ENCODE results near the gene RNF40. TPM values are rescaled to one million over a fixed set of nuclear protein-coding genes. Genes with fewer than 3 reads are reported as not detected.

RNF40 gene
- total and polyA plus RNA-seq, 2 experiments from 2014 or later, result 70.4 to 75.3 TPM

- H3K36me3 ChIP-seq (replicated peaks; ENCODE audit: insufficient read depth, low read depth), result no peaks in the 10 kb centered on the region
- no peaks in the 10 kb centered on the region for H3K9me3 ChIP-seq (ENCODE audit: low read depth)
- H3K4me1 ChIP-seq (ENCODE audit: insufficient read depth), result peaks cover 17% of the 10 kb centered on the region
- H3K27me3 ChIP-seq, result no peaks in the 10 kb centered on the region
- H3K4me3 ChIP-seq, result no peak overlapping the region
- TF ChIP-seq EZH2 (IDR thresholded peaks at IDR 0.05; ENCODE audit: borderline replicate concordance), result no peak
- H3K4me2 ChIP-seq, result no peak overlapping the region
- 94% methylated on average over 10 of the region's 10 CpGs for WGBS (ENCODE audit: low lambda C conversion rate, missing lambda C conversion rate)
- no peak overlapping the region for H3K27ac ChIP-seq
- no peaks in the 10 kb centered on the region for H4K20me1 ChIP-seq (ENCODE audit: insufficient read depth, poor library complexity, severe bottlenecking)
- H3K79me2 ChIP-seq, result peaks cover 18% of the 10 kb centered on the region
- H3K9me2 ChIP-seq (replicated peaks; ENCODE audit: insufficient read depth), result no peaks in the 10 kb centered on the region
- DNase-seq (ENCODE audit: low spot score), result no peak
- no peak overlapping the region for H2AFZ ChIP-seq
Observed at GRCh38 chr16:30758988-30759491, 3.1 kb upstream of the RNF40 start.

DNA sequence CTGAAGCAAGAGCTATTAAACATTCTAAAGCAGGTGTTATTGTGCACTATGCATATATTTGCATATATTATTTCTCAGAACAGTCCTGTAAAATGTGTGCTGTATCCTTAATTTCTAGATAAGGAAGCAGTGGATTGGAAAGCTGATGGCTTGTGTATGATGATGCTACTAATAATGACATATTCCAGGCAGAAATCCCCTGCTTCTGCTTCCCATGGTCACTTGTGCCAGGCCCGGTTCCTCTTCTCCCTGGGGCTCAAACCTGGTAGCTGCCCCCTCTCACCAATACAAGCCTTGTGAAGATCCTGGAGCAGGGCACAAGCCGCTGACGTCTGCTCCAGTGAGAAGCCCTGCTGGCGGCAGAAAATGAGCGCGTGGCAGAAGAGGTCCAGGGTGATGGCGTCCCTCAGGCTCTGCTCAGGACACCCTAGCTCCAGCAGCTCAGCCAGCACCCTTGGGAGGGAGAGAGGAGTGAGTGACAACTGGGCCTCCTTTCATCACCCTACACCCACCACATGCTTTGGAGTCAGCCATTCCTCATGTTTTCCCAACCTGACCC is 2.0 kb upstream of the RNF40 start:
- H3K4me1 ChIP-seq (ENCODE audit: insufficient read depth), result peaks cover 17% of the 10 kb centered on the region
- H3K36me3 ChIP-seq (replicated peaks; ENCODE audit: insufficient read depth, low read depth), result no peaks in the 10 kb centered on the region
- H4K20me1 ChIP-seq (ENCODE audit: insufficient read depth, poor library complexity, severe bottlenecking), result no peaks in the 10 kb centered on the region
- H3K9me2 ChIP-seq (replicated peaks; ENCODE audit: insufficient read depth), result no peaks in the 10 kb centered on the region
- no peaks in the 10 kb centered on the region for H3K27me3 ChIP-seq
- no peak overlapping the region for H3K27ac ChIP-seq
- 96% methylated on average over 7 of the region's 7 CpGs for WGBS (ENCODE audit: low lambda C conversion rate, missing lambda C conversion rate)
- TF ChIP-seq EZH2 (IDR thresholded peaks at IDR 0.05; ENCODE audit: borderline replicate concordance) (no peak), EZH2phosphoT487 (IDR thresholded peaks at IDR 0.05; ENCODE audit: low read depth, severe bottlenecking, unreplicated experiment) (no peak)
- TF ChIP-seq, protein P1, sequence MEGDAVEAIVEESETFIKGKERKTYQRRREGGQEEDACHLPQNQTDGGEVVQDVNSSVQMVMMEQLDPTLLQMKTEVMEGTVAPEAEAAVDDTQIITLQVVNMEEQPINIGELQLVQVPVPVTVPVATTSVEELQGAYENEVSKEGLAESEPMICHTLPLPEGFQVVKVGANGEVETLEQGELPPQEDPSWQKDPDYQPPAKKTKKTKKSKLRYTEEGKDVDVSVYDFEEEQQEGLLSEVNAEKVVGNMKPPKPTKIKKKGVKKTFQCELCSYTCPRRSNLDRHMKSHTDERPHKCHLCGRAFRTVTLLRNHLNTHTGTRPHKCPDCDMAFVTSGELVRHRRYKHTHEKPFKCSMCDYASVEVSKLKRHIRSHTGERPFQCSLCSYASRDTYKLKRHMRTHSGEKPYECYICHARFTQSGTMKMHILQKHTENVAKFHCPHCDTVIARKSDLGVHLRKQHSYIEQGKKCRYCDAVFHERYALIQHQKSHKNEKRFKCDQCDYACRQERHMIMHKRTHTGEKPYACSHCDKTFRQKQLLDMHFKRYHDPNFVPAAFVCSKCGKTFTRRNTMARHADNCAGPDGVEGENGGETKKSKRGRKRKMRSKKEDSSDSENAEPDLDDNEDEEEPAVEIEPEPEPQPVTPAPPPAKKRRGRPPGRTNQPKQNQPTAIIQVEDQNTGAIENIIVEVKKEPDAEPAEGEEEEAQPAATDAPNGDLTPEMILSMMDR (IDR thresholded peaks at IDR 0.05; ENCODE audit: poor library complexity), result no peak
- DNase-seq (ENCODE audit: low spot score), result no peak
- H3K9me3 ChIP-seq (ENCODE audit: low read depth), result no peaks in the 10 kb centered on the region
- H3K4me3 ChIP-seq, result no peak overlapping the region
- peaks cover 26% of the 10 kb centered on the region for H3K79me2 ChIP-seq
- H2AFZ ChIP-seq, result no peak overlapping the region
- H3K4me2 ChIP-seq, result no peak overlapping the region

DNA sequence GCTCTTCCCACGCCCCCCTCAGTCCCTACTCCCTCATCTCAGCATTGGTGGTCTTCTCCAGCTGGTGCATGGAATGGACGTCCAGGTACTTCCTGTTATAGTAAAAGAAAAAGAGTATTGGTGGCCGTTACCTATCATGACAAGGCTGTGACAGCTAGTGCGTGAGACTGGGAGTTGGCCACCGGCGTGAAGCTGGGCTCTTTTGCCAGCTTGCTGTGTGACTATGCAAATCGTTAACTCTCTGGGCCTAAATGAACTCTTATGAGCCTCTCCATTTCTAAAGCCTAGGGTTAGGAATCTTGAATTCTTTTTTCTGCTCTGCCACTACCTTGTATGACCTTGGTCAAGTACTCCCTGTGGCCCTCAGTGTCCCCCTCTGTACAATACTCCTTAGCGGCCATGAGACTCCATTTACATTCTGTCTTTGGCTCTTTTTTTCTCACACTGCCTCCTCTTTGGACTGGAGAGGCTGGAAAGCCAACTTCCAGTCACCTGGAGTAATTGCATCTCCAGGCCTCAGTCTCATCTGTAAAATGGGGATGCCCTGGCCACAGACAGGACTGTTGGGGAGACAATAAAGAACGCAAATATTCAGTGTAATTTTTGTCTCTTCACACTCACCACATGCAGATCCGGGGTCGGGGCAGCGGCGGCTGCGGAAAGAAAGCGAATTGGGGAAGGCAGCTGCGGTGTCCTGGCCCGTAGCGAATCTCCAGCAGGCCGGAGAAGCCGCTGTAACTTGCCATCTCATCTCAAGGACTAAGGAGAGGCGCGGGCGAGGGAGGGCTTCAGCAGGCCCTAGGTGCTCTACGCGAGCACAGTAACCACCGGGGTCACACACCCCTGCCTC is 1.3 kb upstream of the RNF40 start:
- H4K20me1 ChIP-seq (ENCODE audit: insufficient read depth, poor library complexity, severe bottlenecking), result no peaks in the 10 kb centered on the region
- TF ChIP-seq, protein P1 (IDR thresholded peaks at IDR 0.05; ENCODE audit: poor library complexity), result no peak
- TF ChIP-seq EZH2phosphoT487 (IDR thresholded peaks at IDR 0.05; ENCODE audit: low read depth, severe bottlenecking, unreplicated experiment) (no peak), EZH2 (IDR thresholded peaks at IDR 0.05; ENCODE audit: borderline replicate concordance) (no peak)

DNA sequence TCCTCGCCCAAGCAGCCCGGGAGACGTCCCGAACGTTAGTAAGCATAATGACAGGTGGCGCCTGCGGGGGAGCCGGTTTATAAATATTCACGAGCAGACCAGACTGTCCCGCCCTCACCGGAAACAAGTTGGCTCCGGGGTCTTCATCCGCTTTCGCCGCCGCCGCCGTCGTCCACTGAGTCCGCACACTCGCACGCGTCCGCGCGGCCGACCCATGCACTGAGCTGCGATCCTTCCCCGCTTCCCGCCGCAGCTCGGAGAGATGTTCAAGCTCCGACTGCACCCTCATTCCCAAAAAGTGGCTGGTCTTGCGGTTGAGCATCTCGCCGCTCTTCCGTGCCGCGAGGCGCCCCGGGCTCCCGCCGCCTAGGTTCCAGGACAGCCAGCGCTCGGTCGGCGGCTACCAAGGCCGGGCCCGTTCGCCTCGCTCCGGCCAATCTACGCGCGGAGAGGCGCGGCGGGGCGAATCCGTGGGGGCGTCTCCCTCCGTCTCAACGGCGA is 645 bp upstream of the RNF40 start:
- Histone ChIP-seq H2AFZ (peak overlapping the region; percentile 70), H4K20me1 (ENCODE audit: insufficient read depth, poor library complexity, severe bottlenecking) (no peaks in the 10 kb centered on the region), H3K79me2 (peaks cover 28% of the 10 kb centered on the region), H3K27me3 (no peaks in the 10 kb centered on the region), H3K9me3 (ENCODE audit: low read depth) (no peaks in the 10 kb centered on the region), H3K4me1 (ENCODE audit: insufficient read depth) (peaks cover 17% of the 10 kb centered on the region), H3K4me2 (peak overlapping the region; percentile 88), H3K27ac (peak overlapping the region; percentile 32), H3K4me3 (peak overlapping the region; percentile 51), H3K36me3 (replicated peaks; ENCODE audit: insufficient read depth, low read depth) (no peaks in the 10 kb centered on the region), H3K9me2 (replicated peaks; ENCODE audit: insufficient read depth) (no peaks in the 10 kb centered on the region)
- TF ChIP-seq, protein P1 (IDR thresholded peaks at IDR 0.05; ENCODE audit: poor library complexity), result no peak
- TF ChIP-seq EZH2 (IDR thresholded peaks at IDR 0.05; ENCODE audit: borderline replicate concordance) (no peak), EZH2phosphoT487 (IDR thresholded peaks at IDR 0.05; ENCODE audit: low read depth, severe bottlenecking, unreplicated experiment) (no peak)
- 1% methylated on average over 56 of the region's 64 CpGs for WGBS (ENCODE audit: low lambda C conversion rate, missing lambda C conversion rate)
- DNase-seq (ENCODE audit: low spot score), result peak; percentile 58

More for the DNA sequence above, 1.3 kb upstream of the RNF40 start:
- H3K4me3 ChIP-seq, result peak overlapping the region; percentile 51
- H3K27ac ChIP-seq, result peak overlapping the region; percentile 32
- H2AFZ ChIP-seq, result peak overlapping the region; percentile 70
- no peaks in the 10 kb centered on the region for H3K9me3 ChIP-seq (ENCODE audit: low read depth)
- peak overlapping the region; percentile 88 for H3K4me2 ChIP-seq
- peaks cover 28% of the 10 kb centered on the region for H3K79me2 ChIP-seq
- H3K36me3 ChIP-seq (replicated peaks; ENCODE audit: insufficient read depth, low read depth), result no peaks in the 10 kb centered on the region
- WGBS (ENCODE audit: low lambda C conversion rate, missing lambda C conversion rate), result 35% methylated on average over 26 of the region's 26 CpGs
- peaks cover 17% of the 10 kb centered on the region for H3K4me1 ChIP-seq (ENCODE audit: insufficient read depth)
- H3K27me3 ChIP-seq, result no peaks in the 10 kb centered on the region
- DNase-seq (ENCODE audit: low spot score), result no peak
- no peaks in the 10 kb centered on the region for H3K9me2 ChIP-seq (replicated peaks; ENCODE audit: insufficient read depth)
